ENCODE results near the gene ARHGAP6. TPM values are rescaled to one million over a fixed set of nuclear protein-coding genes. Genes with fewer than 3 reads are reported as not detected.

ARHGAP6 gene
- total and polyA plus RNA-seq, 9 of the 15 experiments (the other 6 are each of a cell fraction or from before 2014, with no cell fraction given), result 12.5 to 63.6 (median 41.8) TPM

DNA sequence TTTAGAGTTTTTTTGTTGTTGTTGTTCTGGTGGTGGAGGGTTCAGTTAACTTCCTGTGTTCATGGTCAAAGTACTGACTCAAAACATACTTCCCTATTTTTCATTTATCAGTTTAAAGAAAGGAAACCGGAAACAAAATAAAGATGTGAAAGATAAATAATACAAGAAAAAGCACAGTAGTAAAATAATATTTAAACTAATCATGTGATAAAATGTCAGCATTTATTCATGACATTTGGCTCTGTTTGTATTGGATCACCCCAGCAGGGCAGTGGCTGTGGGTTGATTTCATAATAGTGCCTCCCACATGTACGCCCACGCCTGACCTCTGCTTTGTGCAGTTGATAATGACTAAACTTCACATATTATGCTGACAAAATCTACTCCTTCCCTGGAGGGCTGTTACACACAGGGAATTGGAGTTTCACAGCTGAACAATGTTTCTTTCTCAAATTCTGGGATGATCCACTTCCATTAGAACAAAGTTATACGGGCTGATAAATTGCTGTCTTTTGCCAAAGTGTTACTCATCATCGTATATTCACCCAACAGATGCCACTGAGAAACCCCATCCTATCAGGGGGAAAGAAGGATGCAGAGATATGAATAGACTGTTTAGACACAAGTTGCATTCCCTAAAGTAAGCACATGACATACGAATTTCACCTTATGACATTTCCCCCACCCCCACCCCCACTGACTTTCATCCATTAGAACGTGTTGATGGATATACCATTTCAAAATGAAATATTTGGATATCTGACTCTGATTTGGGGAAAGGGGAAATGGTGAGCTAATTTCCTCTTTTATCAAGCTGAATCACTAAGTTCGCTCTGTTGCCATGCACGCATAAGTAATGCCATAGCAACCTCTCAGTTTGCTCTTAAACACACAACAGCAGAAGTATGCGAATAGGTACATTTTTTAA lies 324.2 kb downstream of the ARHGAP6 start (continued):
- TF ChIP-seq ZNF695 (CRISPR knock-in tag; IDR thresholded peaks at IDR 0.05), result no peak
- TF ChIP-seq HNRNPK (IDR thresholded peaks at IDR 0.05; ENCODE audit: low read depth, low read length, poor library complexity, severe bottlenecking), result no peak
- no peak for TF ChIP-seq ELF4 (CRISPR knock-in tag; IDR thresholded peaks at IDR 0.05)
- TF ChIP-seq DACH1 (IDR thresholded peaks at IDR 0.05; ENCODE audit: partially characterized antibody), result peak; percentile 64
- no peak for TF ChIP-seq ELF1 (tag; IDR thresholded peaks at IDR 0.05)
- no peak; the same call in 1 of the 2 replicates for TF ChIP-seq REST (IDR thresholded peaks at IDR 0.05; ENCODE audit: borderline replicate concordance)
- TF ChIP-seq REST (CRISPR knock-in tag; IDR thresholded peaks at IDR 0.05; ENCODE audit: low read depth), result no peak
- no peak for TF ChIP-seq HNRNPH1 (optimal IDR thresholded peaks at IDR 0.05; ENCODE audit: low read depth, low read length)
- peak; percentile 55; the same call in 1 of the 2 replicates for TF ChIP-seq ESRRA (IDR thresholded peaks at IDR 0.05; ENCODE audit: borderline replicate concordance, low read depth)
- TF ChIP-seq ZNF274 (IDR thresholded peaks at IDR 0.05; ENCODE audit: borderline replicate concordance, low read depth, low read length), result no peak
- no peak for TF ChIP-seq SIRT6 (IDR thresholded peaks at IDR 0.05; ENCODE audit: low read depth, low read length)
- no peak for TF ChIP-seq FOXJ3 (CRISPR knock-in tag; IDR thresholded peaks at IDR 0.05)
- TF ChIP-seq CEBPB (tag; IDR thresholded peaks at IDR 0.05), result peak; percentile 96
- no peak for TF ChIP-seq ZBTB7A (IDR thresholded peaks at IDR 0.05; ENCODE audit: borderline replicate concordance, control insufficient read depth, low read depth, low read length)
- no peak for TF ChIP-seq KLF10 (CRISPR knock-in tag; IDR thresholded peaks at IDR 0.05)
- TF ChIP-seq CSDE1 (IDR thresholded peaks at IDR 0.05), result no peak
- no peak for TF ChIP-seq NUFIP1 (IDR thresholded peaks at IDR 0.05; ENCODE audit: partially characterized antibody)
- no peak for TF ChIP-seq TGIF2 (CRISPR knock-in tag; IDR thresholded peaks at IDR 0.05)
- TF ChIP-seq CHD1 (IDR thresholded peaks at IDR 0.05; ENCODE audit: low read length), result no peak
